ENCODE results near the gene ANO1.

ANO1 gene

GRCh38 chr11:70225681-70226177 is 147.6 kb downstream of the ANO1 start:
- TF ChIP-seq ZNF8 (CRISPR knock-in tag; IDR thresholded peaks at IDR 0.05) (no peak), ZNF70 (CRISPR knock-in tag; IDR thresholded peaks at IDR 0.05) (no peak), OSR1 (CRISPR knock-in tag; IDR thresholded peaks at IDR 0.05) (no peak), ESRRG (CRISPR knock-in tag; IDR thresholded peaks at IDR 0.05) (no peak), BACH2 (CRISPR knock-in tag; IDR thresholded peaks at IDR 0.05; ENCODE audit: borderline replicate concordance) (no peak), ZFP3 (CRISPR knock-in tag; IDR thresholded peaks at IDR 0.05) (no peak), ARNTL (CRISPR knock-in tag; IDR thresholded peaks at IDR 0.05; ENCODE audit: borderline replicate concordance, low read depth) (no peak), CSRNP3 (CRISPR knock-in tag; IDR thresholded peaks at IDR 0.05) (no peak), TOX (CRISPR knock-in tag; IDR thresholded peaks at IDR 0.05; ENCODE audit: borderline replicate concordance) (no peak)
- TF ChIP-seq, protein P1, sequence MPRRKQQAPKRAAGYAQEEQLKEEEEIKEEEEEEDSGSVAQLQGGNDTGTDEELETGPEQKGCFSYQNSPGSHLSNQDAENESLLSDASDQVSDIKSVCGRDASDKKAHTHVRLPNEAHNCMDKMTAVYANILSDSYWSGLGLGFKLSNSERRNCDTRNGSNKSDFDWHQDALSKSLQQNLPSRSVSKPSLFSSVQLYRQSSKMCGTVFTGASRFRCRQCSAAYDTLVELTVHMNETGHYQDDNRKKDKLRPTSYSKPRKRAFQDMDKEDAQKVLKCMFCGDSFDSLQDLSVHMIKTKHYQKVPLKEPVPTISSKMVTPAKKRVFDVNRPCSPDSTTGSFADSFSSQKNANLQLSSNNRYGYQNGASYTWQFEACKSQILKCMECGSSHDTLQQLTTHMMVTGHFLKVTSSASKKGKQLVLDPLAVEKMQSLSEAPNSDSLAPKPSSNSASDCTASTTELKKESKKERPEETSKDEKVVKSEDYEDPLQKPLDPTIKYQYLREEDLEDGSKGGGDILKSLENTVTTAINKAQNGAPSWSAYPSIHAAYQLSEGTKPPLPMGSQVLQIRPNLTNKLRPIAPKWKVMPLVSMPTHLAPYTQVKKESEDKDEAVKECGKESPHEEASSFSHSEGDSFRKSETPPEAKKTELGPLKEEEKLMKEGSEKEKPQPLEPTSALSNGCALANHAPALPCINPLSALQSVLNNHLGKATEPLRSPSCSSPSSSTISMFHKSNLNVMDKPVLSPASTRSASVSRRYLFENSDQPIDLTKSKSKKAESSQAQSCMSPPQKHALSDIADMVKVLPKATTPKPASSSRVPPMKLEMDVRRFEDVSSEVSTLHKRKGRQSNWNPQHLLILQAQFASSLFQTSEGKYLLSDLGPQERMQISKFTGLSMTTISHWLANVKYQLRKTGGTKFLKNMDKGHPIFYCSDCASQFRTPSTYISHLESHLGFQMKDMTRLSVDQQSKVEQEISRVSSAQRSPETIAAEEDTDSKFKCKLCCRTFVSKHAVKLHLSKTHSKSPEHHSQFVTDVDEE (CRISPR knock-in tag; IDR thresholded peaks at IDR 0.05) = no peak
- ATAC-seq = no peak

- no peak for ATAC-seq
- no peak for TF ChIP-seq PATZ1 (CRISPR knock-in tag; IDR thresholded peaks at IDR 0.05; ENCODE audit: borderline replicate concordance)
- TF ChIP-seq ZFP3 (CRISPR knock-in tag; IDR thresholded peaks at IDR 0.05) = no peak
- TF ChIP-seq ISL1 (CRISPR knock-in tag; IDR thresholded peaks at IDR 0.05) = no peak
- no peak for TF ChIP-seq CSRNP3 (CRISPR knock-in tag; IDR thresholded peaks at IDR 0.05)
- no peak for TF ChIP-seq ZC3H10 (CRISPR knock-in tag; IDR thresholded peaks at IDR 0.05)
- no peak for TF ChIP-seq TOX (CRISPR knock-in tag; IDR thresholded peaks at IDR 0.05; ENCODE audit: borderline replicate concordance)
- no peak for TF ChIP-seq ZNF565 (CRISPR knock-in tag; conservative IDR thresholded peaks at IDR 0.05; ENCODE audit: low read depth)
- TF ChIP-seq CSDC2 (CRISPR knock-in tag; IDR thresholded peaks at IDR 0.05) = no peak
- TF ChIP-seq, protein P2, sequence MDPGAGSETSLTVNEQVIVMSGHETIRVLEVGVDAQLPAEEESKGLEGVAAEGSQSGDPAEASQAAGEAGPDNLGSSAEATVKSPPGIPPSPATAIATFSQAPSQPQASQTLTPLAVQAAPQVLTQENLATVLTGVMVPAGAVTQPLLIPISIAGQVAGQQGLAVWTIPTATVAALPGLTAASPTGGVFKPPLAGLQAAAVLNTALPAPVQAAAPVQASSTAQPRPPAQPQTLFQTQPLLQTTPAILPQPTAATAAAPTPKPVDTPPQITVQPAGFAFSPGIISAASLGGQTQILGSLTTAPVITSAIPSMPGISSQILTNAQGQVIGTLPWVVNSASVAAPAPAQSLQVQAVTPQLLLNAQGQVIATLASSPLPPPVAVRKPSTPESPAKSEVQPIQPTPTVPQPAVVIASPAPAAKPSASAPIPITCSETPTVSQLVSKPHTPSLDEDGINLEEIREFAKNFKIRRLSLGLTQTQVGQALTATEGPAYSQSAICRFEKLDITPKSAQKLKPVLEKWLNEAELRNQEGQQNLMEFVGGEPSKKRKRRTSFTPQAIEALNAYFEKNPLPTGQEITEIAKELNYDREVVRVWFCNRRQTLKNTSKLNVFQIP (CRISPR knock-in tag; IDR thresholded peaks at IDR 0.05; ENCODE audit: borderline replicate concordance, low read depth) = no peak
- TF ChIP-seq TCF4 (CRISPR knock-in tag; IDR thresholded peaks at IDR 0.05; ENCODE audit: borderline replicate concordance) = no peak
- no peak for TF ChIP-seq RARB (CRISPR knock-in tag; IDR thresholded peaks at IDR 0.05)
- no peak for TF ChIP-seq GLIS3 (CRISPR knock-in tag; IDR thresholded peaks at IDR 0.05)
- no peak for TF ChIP-seq PPARA (CRISPR knock-in tag; IDR thresholded peaks at IDR 0.05; ENCODE audit: borderline replicate concordance)
- TF ChIP-seq ZNF70 (CRISPR knock-in tag; IDR thresholded peaks at IDR 0.05) = no peak
- no peak for TF ChIP-seq ARNTL (CRISPR knock-in tag; IDR thresholded peaks at IDR 0.05; ENCODE audit: borderline replicate concordance, low read depth)
- TF ChIP-seq, protein P1 (CRISPR knock-in tag; IDR thresholded peaks at IDR 0.05) = no peak
- TF ChIP-seq BACH2 (CRISPR knock-in tag; IDR thresholded peaks at IDR 0.05; ENCODE audit: borderline replicate concordance) = no peak
- TF ChIP-seq OSR1 (CRISPR knock-in tag; IDR thresholded peaks at IDR 0.05) = no peak
- TF ChIP-seq ZFP30 (CRISPR knock-in tag; IDR thresholded peaks at IDR 0.05) = no peak
- no peak for TF ChIP-seq SNAI2 (CRISPR knock-in tag; IDR thresholded peaks at IDR 0.05)
Observed at GRCh38 chr11:70226183-70226582, 148.1 kb downstream of the ANO1 start.

All from SK-N-SH treated with all-trans-retinoic acid at 6 μM for 48 hours (cell line).